B cell (primary cell): ENCODE results near the gene CLDN4.

Experiments
- CTCF ChIP-seq: fragments of 200-600 bp; IDR thresholded peaks from one replicate; pipeline ENCODE4 v1.8.0; 2022; ENCODE audit warnings: antibody characterized with exemption, mild to moderate bottlenecking
- EZH2 ChIP-seq: IDR thresholded peaks from 2 replicates; pipeline ENCODE4 v1.6.1; 2012; ENCODE audit warnings: borderline replicate concordance, low read depth, mild to moderate bottlenecking, moderate library complexity, low read length; ENCODE audit not compliant: insufficient read depth, poor library complexity, severe bottlenecking

DNA sequence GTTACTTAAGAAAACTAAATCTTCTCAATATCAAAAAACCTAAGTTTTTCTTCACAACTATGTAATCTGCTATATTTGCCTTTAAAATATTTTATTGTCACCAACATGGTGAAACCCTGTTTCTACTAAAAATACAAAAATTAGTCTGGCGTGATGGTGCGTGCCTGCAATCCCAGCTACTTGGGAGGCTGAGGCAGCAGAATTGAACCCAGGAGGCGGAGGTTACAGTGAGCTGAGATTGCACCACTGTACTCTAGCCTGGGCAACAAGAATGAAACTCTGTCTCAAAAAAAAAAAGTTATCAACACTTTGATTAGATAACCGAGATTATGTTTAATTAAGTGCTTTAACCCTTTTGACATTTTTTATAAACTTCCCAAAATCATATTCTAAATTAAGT is 28.3 kb upstream of the CLDN4 start:
- TF ChIP-seq EZH2 (no peak), CTCF (no peak)
